SK-N-SH treated with all-trans-retinoic acid at 6 μM for 48 hours (cell line): Measurements from ENCODE around the gene PTPRN2.

Source experiments
- ATAC-seq: fragments of 200-7000 bp; cut with Tn5 transposase; 3 replicates; pipeline ENCODE4 v1.9.1; 2020; ENCODE audit warnings: mild to moderate bottlenecking, moderate library complexity
- ARNTL ChIP-seq: fragments of 450-650 bp; formaldehyde crosslinking; IDR thresholded peaks from 2 replicates; pipeline ENCODE4 v1.5.0; 2020; ENCODE audit warnings: low read depth, mild to moderate bottlenecking, moderate library complexity, borderline replicate concordance
- BACH2 ChIP-seq: fragments of 250-450 bp; sonication (Bioruptor Pico); IDR thresholded peaks from 2 replicates; pipeline ENCODE4 v1.9.0; 2021; ENCODE audit warnings: mild to moderate bottlenecking, borderline replicate concordance
- ESRRG ChIP-seq: fragments of 250-450 bp; sonication (Bioruptor Pico); IDR thresholded peaks from 2 replicates; pipeline ENCODE4 v1.6.1; 2021; ENCODE audit warnings: mild to moderate bottlenecking
- ISL1 ChIP-seq: fragments of 250-450 bp; sonication (Bioruptor Pico); IDR thresholded peaks from 2 replicates; pipeline ENCODE4 v2.1.2; 2022; ENCODE audit warnings: mild to moderate bottlenecking, moderate library complexity
- OSR1 ChIP-seq: fragments of 250-450 bp; sonication (Bioruptor Pico); IDR thresholded peaks from 2 replicates; pipeline ENCODE4 v1.8.0; 2022; ENCODE audit warnings: moderate library complexity, mild to moderate bottlenecking, inconsistent platforms
- PPARA ChIP-seq: fragments of 250-450 bp; sonication (Bioruptor Pico); IDR thresholded peaks from 2 replicates; pipeline ENCODE4 v1.5.0; 2020; ENCODE audit warnings: mild to moderate bottlenecking, borderline replicate concordance
- SNAI2 ChIP-seq: fragments of 250-450 bp; sonication (Bioruptor Pico); IDR thresholded peaks from 2 replicates; pipeline ENCODE4 v1.5.0; 2020; ENCODE audit warnings: mild to moderate bottlenecking, moderate library complexity
- TOX ChIP-seq: fragments of 250-450 bp; sonication (Bioruptor Pico); IDR thresholded peaks from 2 replicates; pipeline ENCODE4 v1.8.0; 2021; ENCODE audit warnings: mild to moderate bottlenecking, moderate library complexity, borderline replicate concordance
- ZC3H10 ChIP-seq: fragments of 250-450 bp; sonication (Bioruptor Pico); IDR thresholded peaks from 2 replicates; pipeline ENCODE4 v1.5.1; 2021; ENCODE audit warnings: mild to moderate bottlenecking, moderate library complexity
- ZFP3 ChIP-seq: fragments of 250-450 bp; sonication (Bioruptor Pico); IDR thresholded peaks from 2 replicates; pipeline ENCODE4 v1.5.0; 2020; ENCODE audit warnings: mild to moderate bottlenecking, moderate library complexity
- ZFP30 ChIP-seq: fragments of 450-650 bp; formaldehyde crosslinking; IDR thresholded peaks from 2 replicates; pipeline ENCODE4 v1.5.0; 2022; ENCODE audit warnings: mild to moderate bottlenecking, moderate library complexity
- ZNF565 ChIP-seq: fragments of 450-650 bp; formaldehyde crosslinking; conservative IDR thresholded peaks from 2 replicates; pipeline ENCODE4 v1.5.0; 2020; ENCODE audit warnings: low read depth, mild to moderate bottlenecking, moderate library complexity
- ZNF70 ChIP-seq: fragments of 450-650 bp; formaldehyde crosslinking; IDR thresholded peaks from 2 replicates; pipeline ENCODE4 v1.5.0; 2020; ENCODE audit warnings: mild to moderate bottlenecking, moderate library complexity
- ZNF8 ChIP-seq: fragments of 450-650 bp; formaldehyde crosslinking; IDR thresholded peaks from 2 replicates; pipeline ENCODE4 v1.5.0; 2020; ENCODE audit warnings: mild to moderate bottlenecking, moderate library complexity
- TF ChIP-seq, protein P1 (sequence below): fragments of 250-450 bp; sonication (Bioruptor Pico); IDR thresholded peaks from 2 replicates; pipeline ENCODE4 v1.5.1; 2020; ENCODE audit warnings: low read depth, mild to moderate bottlenecking, moderate library complexity
- TF ChIP-seq, protein P2 (sequence below): fragments of 250-450 bp; sonication (Bioruptor Pico); IDR thresholded peaks from 2 replicates; pipeline ENCODE4 v1.8.0; 2020; ENCODE audit warnings: mild to moderate bottlenecking, moderate library complexity, borderline replicate concordance
- TF ChIP-seq, protein P3 (sequence below): fragments of 250-450 bp; sonication (Bioruptor Pico); IDR thresholded peaks from 2 replicates; pipeline ENCODE4 v1.8.0; 2021; ENCODE audit warnings: low read depth, mild to moderate bottlenecking, moderate library complexity, borderline replicate concordance
- TF ChIP-seq, protein P4 (sequence below): fragments of 250-450 bp; sonication (Bioruptor Pico); IDR thresholded peaks from 2 replicates; pipeline ENCODE4 v1.5.0; 2020; ENCODE audit warnings: mild to moderate bottlenecking, moderate library complexity
- TF ChIP-seq, protein P5 (sequence below): fragments of 250-450 bp; sonication (Bioruptor Pico); IDR thresholded peaks from 2 replicates; pipeline ENCODE4 v1.5.1; 2021; ENCODE audit warnings: mild to moderate bottlenecking, moderate library complexity

Gene PTPRN2

DNA sequence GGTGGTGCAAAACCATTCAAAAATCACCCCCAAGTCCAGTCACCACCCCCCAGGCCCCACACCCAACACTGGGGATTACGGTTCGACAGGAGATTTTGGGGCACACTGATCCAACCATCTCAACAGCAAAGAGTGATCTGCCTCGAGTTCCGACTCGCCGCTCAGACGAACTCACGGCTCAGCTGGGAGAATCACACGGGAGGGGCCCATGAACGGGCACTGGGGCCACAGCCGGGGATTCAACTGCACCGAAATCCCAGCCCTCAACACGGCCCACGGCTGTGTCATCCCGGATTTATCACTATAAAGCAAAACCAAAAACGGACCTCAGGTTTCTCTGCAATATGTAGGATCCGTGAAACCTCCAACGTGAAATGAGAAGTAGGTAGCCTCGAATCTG is 790.8 kb downstream of the PTPRN2 start:
- no peak for TF ChIP-seq ZFP3
- TF ChIP-seq SNAI2 (CRISPR knock-in tag) = no peak
- no peak for TF ChIP-seq OSR1
- TF ChIP-seq ISL1 (CRISPR knock-in tag) = no peak
- no peak for TF ChIP-seq ZC3H10 (CRISPR knock-in tag)
- no peak for TF ChIP-seq ZNF565
- TF ChIP-seq, all 23 proteins: peak for 0
- ATAC-seq = no peak

DNA sequence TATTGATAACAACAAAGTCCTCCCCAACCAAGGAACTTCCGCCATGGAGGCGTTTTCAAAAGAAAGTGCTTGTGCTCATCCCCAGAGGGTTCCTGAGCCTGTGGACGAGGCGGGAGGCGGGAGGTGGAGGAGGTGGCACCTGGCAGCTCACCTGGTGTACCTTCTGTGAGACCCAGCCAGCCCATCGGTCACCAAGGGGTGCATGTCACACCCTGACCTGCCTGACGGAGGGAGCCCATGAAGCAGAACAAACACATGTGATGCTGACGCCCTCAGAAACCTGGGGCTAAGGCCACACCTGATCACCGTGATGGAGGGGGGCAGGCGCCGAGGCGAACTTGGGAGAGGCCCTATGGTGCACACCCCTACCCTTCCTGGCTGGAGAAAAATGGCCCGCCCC is 792.0 kb downstream of the PTPRN2 start:
- TF ChIP-seq TOX (no peak), ZNF8 (no peak), ESRRG (CRISPR knock-in tag) (no peak), OSR1 (no peak), ISL1 (CRISPR knock-in tag) (no peak), ZNF70 (CRISPR knock-in tag) (no peak), ARNTL (CRISPR knock-in tag) (no peak), PPARA (no peak), ZFP3 (no peak), ZFP30 (CRISPR knock-in tag) (no peak), BACH2 (no peak), ZC3H10 (CRISPR knock-in tag) (no peak)
- TF ChIP-seq, protein P1, sequence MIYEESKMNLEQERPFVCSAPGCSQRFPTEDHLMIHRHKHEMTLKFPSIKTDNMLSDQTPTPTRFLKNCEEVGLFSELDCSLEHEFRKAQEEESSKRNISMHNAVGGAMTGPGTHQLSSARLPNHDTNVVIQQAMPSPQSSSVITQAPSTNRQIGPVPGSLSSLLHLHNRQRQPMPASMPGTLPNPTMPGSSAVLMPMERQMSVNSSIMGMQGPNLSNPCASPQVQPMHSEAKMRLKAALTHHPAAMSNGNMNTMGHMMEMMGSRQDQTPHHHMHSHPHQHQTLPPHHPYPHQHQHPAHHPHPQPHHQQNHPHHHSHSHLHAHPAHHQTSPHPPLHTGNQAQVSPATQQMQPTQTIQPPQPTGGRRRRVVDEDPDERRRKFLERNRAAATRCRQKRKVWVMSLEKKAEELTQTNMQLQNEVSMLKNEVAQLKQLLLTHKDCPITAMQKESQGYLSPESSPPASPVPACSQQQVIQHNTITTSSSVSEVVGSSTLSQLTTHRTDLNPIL (CRISPR knock-in tag) = no peak
- TF ChIP-seq, protein P2, sequence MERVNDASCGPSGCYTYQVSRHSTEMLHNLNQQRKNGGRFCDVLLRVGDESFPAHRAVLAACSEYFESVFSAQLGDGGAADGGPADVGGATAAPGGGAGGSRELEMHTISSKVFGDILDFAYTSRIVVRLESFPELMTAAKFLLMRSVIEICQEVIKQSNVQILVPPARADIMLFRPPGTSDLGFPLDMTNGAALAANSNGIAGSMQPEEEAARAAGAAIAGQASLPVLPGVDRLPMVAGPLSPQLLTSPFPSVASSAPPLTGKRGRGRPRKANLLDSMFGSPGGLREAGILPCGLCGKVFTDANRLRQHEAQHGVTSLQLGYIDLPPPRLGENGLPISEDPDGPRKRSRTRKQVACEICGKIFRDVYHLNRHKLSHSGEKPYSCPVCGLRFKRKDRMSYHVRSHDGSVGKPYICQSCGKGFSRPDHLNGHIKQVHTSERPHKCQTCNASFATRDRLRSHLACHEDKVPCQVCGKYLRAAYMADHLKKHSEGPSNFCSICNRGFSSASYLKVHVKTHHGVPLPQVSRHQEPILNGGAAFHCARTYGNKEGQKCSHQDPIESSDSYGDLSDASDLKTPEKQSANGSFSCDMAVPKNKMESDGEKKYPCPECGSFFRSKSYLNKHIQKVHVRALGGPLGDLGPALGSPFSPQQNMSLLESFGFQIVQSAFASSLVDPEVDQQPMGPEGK (CRISPR knock-in tag) = no peak
- TF ChIP-seq, protein P3, sequence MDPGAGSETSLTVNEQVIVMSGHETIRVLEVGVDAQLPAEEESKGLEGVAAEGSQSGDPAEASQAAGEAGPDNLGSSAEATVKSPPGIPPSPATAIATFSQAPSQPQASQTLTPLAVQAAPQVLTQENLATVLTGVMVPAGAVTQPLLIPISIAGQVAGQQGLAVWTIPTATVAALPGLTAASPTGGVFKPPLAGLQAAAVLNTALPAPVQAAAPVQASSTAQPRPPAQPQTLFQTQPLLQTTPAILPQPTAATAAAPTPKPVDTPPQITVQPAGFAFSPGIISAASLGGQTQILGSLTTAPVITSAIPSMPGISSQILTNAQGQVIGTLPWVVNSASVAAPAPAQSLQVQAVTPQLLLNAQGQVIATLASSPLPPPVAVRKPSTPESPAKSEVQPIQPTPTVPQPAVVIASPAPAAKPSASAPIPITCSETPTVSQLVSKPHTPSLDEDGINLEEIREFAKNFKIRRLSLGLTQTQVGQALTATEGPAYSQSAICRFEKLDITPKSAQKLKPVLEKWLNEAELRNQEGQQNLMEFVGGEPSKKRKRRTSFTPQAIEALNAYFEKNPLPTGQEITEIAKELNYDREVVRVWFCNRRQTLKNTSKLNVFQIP (CRISPR knock-in tag) = no peak
- TF ChIP-seq, protein P4, sequence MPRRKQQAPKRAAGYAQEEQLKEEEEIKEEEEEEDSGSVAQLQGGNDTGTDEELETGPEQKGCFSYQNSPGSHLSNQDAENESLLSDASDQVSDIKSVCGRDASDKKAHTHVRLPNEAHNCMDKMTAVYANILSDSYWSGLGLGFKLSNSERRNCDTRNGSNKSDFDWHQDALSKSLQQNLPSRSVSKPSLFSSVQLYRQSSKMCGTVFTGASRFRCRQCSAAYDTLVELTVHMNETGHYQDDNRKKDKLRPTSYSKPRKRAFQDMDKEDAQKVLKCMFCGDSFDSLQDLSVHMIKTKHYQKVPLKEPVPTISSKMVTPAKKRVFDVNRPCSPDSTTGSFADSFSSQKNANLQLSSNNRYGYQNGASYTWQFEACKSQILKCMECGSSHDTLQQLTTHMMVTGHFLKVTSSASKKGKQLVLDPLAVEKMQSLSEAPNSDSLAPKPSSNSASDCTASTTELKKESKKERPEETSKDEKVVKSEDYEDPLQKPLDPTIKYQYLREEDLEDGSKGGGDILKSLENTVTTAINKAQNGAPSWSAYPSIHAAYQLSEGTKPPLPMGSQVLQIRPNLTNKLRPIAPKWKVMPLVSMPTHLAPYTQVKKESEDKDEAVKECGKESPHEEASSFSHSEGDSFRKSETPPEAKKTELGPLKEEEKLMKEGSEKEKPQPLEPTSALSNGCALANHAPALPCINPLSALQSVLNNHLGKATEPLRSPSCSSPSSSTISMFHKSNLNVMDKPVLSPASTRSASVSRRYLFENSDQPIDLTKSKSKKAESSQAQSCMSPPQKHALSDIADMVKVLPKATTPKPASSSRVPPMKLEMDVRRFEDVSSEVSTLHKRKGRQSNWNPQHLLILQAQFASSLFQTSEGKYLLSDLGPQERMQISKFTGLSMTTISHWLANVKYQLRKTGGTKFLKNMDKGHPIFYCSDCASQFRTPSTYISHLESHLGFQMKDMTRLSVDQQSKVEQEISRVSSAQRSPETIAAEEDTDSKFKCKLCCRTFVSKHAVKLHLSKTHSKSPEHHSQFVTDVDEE (CRISPR knock-in tag) = no peak

DNA sequence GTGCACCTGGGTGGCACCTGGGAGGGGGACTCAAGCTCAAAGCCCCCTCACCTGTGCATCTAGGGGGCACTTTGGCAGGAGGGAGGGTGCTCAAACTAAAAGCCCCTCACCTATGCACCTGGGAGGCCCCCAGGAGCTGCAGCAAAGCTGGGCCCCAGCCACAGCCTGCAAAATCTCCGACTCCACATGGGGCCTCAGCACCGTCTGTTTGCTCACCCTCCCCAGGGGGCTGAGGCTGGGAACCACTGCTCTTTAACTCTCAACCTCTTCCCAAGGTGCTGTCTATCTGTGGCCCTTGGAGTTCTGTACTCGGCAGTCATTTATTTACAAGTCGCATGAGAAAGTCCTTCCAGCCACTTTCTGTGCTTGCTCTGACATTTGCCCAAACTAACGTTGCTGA is 792.4 kb downstream of the PTPRN2 start:
- no peak for ATAC-seq
- TF ChIP-seq, protein P3 (CRISPR knock-in tag) = no peak
- no peak for TF ChIP-seq ARNTL (CRISPR knock-in tag)
- TF ChIP-seq, protein P1 (CRISPR knock-in tag) = no peak
- no peak for TF ChIP-seq ZNF565
- no peak for TF ChIP-seq TOX
- TF ChIP-seq ISL1 (CRISPR knock-in tag) = no peak
- no peak for TF ChIP-seq ZC3H10 (CRISPR knock-in tag)
- no peak for TF ChIP-seq PPARA
- TF ChIP-seq BACH2 = no peak
- TF ChIP-seq ZFP3 = no peak
- TF ChIP-seq, protein P5, sequence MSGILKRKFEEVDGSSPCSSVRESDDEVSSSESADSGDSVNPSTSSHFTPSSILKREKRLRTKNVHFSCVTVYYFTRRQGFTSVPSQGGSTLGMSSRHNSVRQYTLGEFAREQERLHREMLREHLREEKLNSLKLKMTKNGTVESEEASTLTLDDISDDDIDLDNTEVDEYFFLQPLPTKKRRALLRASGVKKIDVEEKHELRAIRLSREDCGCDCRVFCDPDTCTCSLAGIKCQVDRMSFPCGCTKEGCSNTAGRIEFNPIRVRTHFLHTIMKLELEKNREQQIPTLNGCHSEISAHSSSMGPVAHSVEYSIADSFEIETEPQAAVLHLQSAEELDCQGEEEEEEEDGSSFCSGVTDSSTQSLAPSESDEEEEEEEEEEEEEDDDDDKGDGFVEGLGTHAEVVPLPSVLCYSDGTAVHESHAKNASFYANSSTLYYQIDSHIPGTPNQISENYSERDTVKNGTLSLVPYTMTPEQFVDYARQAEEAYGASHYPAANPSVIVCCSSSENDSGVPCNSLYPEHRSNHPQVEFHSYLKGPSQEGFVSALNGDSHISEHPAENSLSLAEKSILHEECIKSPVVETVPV = no peak
- TF ChIP-seq ZNF70 (CRISPR knock-in tag) = no peak
- TF ChIP-seq, protein P2 (CRISPR knock-in tag) = no peak
- TF ChIP-seq, protein P4 (CRISPR knock-in tag) = no peak

More for the DNA sequence above, 792.0 kb downstream of the PTPRN2 start:
- no peak for ATAC-seq
